NCI-H2107 (cell line): ENCODE measurements around the gene TNS4.

Experiments used
- DNase-seq: peaks from one replicate; lab custom pipeline; 2025; lab: John Stamatoyannopoulos, UW

The TNS4 gene

DNA sequence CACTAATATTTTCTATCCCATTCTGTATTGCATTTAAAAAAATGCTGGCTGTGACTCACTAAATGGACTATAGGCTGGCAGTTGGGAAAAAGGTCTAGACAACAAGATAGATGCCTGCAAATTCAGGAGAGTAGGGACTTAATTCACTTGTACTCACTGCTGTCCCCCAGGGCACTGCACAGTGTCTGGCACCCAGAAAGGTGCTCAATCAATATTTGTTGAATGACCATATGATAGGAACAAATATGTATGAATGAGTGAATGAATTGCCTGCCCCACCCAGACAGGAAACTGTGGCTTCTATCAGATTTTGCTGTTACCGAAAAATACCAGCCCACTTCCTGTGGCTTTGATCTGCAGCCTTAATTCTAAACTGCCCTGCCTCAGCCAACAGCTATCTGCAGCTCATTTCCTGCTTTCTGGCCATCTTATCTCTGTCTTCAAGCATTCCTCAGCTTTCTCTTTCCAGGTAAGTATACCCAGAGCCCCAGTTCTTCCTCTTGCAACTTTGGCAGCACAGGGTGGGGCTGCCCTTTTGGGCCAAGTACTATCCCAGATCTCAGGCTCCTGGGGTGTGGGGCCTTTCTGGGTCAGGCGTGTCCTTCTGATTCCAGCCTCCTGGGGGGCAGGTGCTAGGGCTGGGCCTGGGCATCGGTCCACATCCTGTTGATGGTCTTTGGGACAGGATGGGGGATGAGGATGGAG lies 15.3 kb upstream of the TNS4 start:
- DNase-seq, result no peak

GRCh38 chr17:40515491-40516041 lies 14.1 kb upstream of the TNS4 start:
- DNase-seq, result no peak

DNA sequence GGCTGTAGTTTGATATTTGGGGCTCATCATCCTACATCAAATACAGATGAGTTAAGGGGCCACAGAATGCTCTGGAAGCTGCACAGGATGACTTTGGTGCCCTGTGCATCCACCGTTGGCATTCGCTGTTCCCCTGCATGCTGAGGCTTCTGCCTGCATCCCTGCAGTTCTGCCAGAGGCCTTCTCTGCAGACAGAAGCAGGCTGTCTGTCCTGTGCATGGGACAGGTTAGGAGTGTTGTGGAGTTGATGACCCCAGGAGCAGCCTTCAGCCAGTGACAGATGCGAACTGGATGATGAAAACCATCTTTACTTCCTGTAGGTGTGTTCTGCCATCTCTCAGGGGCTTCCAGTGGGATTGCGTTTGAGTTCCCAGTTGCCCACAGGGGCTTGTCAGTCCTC lies 13.6 kb upstream of the TNS4 start:
- DNase-seq, result no peak

- DNase-seq, result no peak
These were observed 12.8 kb upstream of the TNS4 start for GRCh38 chr17:40514013-40514875.

GRCh38 chr17:40511667-40512220 lies 10.3 kb upstream of the TNS4 start:
- DNase-seq, result no peak

DNA sequence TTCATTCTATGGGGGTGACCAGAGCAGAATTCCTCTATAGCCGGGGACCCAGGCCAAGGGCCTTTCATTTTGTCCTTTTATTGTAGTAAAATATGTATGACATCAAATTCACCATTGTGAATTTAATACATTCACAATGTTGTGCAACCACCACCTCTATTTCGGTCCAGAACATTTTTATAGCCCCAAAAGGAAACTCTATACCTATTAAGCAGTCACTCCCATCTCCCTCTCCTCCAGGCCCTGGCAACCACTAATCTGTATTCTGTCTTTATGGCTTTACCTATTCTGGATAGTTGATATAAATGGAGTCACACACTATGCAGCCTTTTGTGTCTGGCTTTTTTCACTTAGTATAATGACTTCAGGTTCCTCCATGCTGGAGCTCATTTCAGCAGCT lies 9.7 kb upstream of the TNS4 start:
- no peak for DNase-seq

- DNase-seq, result no peak
These were observed 8.9 kb upstream of the TNS4 start for GRCh38 chr17:40510328-40510648.

- no peak for DNase-seq
These were observed 8.4 kb upstream of the TNS4 start for GRCh38 chr17:40509626-40510327.

- no peak for DNase-seq
These were observed 5.4 kb upstream of the TNS4 start for GRCh38 chr17:40506786-40507185.

GRCh38 chr17:40503154-40503553 lies 1.7 kb upstream of the TNS4 start:
- DNase-seq, result no peak

DNA sequence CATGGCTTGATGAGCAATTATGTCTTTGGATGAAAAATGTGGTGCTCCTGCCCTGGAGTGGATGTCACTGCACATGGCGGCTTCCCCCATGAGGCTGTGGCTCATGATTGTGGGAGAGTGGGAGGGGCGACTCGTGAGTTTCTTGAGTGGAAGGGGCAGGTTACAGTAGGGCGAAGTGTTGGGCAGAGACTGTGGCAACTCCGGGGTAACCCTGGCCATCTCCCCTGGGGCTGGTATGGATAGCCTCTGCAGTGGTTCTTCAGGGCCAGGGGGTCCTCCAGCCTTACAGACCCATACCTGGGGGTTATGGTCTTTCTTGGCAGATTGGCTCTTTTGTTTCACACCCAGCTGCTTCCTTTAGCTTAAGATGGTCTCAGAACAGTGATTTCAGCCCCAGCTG lies 1.3 kb upstream of the TNS4 start:
- DNase-seq, result no peak

GRCh38 chr17:40500709-40501108 lies 714 bp downstream of the TNS4 start:
- no peak for DNase-seq

- DNase-seq, result no peak
These were observed 1.2 kb downstream of the TNS4 start for GRCh38 chr17:40500190-40500589.

DNA sequence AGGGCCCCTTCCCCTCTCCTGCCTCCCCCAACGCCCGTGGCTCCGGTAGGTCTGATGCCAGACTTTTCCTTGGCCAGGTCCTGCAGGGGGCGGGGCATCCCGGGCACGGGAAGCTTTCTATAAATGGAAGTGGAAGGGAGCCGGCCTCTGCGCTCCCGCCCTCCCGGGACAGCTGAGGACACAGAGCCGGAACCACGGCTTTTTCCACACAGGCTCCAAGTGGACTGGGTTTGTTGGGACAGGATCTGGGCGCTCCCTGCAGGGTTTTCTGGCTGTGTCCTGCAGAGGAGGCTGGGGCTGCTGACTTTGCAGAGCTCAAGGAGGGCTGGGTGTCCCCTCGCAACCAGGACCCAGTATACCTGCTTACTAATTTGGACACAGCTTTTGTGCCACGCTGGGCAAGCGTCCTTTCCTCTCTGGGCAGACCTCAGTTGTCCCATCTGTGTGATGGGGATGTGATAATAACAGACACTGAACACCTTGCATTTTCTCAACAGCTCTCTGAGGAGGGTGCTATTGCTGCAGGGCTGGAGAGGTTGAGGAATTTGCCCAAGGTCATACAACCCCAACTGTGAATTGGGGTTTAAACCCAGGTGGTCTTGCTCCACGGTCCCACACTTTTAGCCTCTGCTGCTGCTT lies 1.8 kb downstream of the TNS4 start:
- DNase-seq, result peak; percentile 42

DNA sequence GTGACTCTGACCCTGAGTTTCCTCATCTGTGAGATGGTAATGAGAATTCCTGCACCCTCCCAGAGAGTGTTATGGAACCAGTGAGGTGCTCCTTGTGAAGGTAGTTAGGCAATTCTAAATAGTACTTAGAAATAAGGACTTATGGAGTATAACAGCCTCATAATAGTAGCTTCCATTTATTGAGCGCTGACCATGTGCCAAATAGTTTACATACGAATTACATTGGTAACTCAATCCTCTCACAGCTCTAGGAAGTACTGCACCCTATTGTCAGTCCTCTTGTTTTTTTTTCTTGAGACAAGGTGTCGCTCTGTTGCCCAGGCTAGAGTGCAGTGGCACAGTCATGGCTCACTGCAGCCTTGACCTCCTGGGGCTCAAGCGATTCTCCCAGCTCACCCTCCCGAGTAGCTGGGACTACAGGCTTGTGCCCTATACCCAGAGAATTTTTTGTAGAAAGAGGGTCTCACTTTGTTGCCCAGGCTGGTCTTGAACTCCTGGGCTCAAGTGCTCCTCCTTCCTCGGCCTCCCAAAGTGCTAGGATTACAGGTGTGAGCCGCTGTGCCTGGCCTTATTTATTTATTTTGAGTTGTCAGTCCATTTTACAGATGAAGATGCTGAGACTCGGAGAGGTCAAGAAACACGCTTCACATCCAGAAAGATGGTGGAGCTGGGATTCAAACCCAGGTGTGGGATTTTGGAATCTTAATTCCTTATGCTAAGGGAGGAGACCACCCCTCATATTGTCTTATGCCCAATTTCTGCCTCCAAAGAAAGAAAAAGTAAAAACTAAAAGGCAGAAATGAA lies 2.9 kb downstream of the TNS4 start:
- DNase-seq, result peak; percentile 43

GRCh38 chr17:40497695-40498094 lies 3.7 kb downstream of the TNS4 start:
- no peak for DNase-seq

GRCh38 chr17:40496634-40497420 lies 4.6 kb downstream of the TNS4 start:
- no peak for DNase-seq

DNA sequence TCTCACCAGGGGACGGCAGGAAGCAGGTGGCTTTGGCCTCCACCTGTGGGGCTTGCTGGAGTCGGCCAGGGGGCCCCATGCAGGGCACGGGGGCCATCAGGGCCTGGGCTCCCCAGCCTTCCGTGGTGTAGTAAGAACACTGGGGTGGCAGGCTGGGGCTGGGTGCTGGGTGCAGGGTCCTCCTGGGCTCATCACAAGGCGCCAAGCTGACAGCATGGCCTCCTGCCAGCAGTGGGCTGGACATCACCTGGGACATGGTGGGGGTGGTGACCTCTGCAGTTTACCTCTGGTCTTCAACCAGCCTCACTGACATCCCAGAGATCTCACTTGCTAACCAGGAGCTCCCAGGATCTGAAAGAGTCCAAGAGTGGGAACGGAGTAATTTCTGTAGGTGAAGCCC lies 5.3 kb downstream of the TNS4 start:
- no peak for DNase-seq

- DNase-seq, result no peak
These were observed 6.3 kb downstream of the TNS4 start for GRCh38 chr17:40495140-40495539.

DNA sequence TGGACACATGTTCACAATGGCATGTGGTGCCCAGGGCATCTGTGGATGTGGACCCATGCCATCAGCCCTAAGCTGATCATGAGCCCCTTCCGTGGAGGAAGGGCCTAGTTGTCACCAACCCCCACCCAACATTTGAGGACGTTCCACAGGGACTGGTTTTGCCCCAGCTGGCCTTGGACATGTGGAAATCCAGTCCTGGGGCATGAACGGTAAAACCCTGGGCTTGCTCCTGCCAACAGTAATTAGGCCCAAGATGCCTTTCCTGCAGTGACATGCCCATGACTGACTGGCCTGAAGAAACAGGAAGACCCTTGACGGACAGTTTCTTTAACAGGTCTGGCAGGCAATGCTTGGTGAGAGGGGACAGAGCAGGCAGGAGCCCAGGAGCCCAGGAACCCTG lies 7.7 kb downstream of the TNS4 start:
- no peak for DNase-seq
